ENCODE measurements around the gene HOMER3. TPM values are rescaled to one million over a fixed set of nuclear protein-coding genes. Genes with fewer than 3 reads are reported as not detected.

The HOMER3 gene
- total and polyA plus RNA-seq, 2 donors (not counting 1 experiment from before 2014, with no cell fraction given) = 23.7 to 70.2 TPM

- H4K20me1 ChIP-seq (ENCODE audit: control insufficient read depth, extremely low read depth, insufficient read depth, low read length) = no peaks in the 10 kb centered on the region
- H3K27me3 ChIP-seq (ENCODE audit: control insufficient read depth, insufficient read depth, low read length) = peaks cover 19% of the 10 kb centered on the region
- peak in 1 of 2 donors; percentile 13 for DNase-seq (ENCODE audit: low read depth in 2 of 2)
- no peak overlapping the region for H3K4me2 ChIP-seq (ENCODE audit: extremely low read depth, insufficient read depth, low read length)
- H3K27ac ChIP-seq (ENCODE audit: insufficient read depth, low read length) = no peak overlapping the region
- peaks cover 9% of the 10 kb centered on the region for H3K36me3 ChIP-seq (ENCODE audit: control insufficient read depth, insufficient read depth, low read length)
- H3K4me3 ChIP-seq (replicated peaks in 1 of 4; ENCODE audit: control extremely low read depth in 1 of 4, insufficient read depth in 1 of 4, low read depth in 3 of 4, low read length in 4 of 4) = no peak overlapping the region
- TF ChIP-seq EZH2 (IDR thresholded peaks at IDR 0.05; ENCODE audit: low read length, missing control alignments) = no peak
- no peak for TF ChIP-seq CTCF (conservative IDR thresholded peaks at IDR 0.05 in 1 of 2, IDR thresholded peaks at IDR 0.05 in 1 of 2; ENCODE audit: low read depth in 1 of 2, low read length in 2 of 2)
- H3K79me2 ChIP-seq (ENCODE audit: control insufficient read depth, insufficient read depth, low read length) = no peaks in the 10 kb centered on the region
- no peak overlapping the region for H3K9ac ChIP-seq (ENCODE audit: insufficient read depth, low read length)
- H2AFZ ChIP-seq (ENCODE audit: low read length) = no peak overlapping the region
- peaks cover 2% of the 10 kb centered on the region for H3K4me1 ChIP-seq (ENCODE audit: control insufficient read depth, extremely low read depth, insufficient read depth, low read length)
- H3K9me3 ChIP-seq (ENCODE audit: control insufficient read depth, insufficient read depth, low read depth, low read length) = no peaks in the 10 kb centered on the region
These were observed 44.6 kb downstream of the HOMER3 start for GRCh38 chr19:18896421-18896841.

- DNase-seq (ENCODE audit: low read depth in 2 of 2) = peak in 1 of 2 donors; percentile 27
- H3K79me2 ChIP-seq (ENCODE audit: control insufficient read depth, insufficient read depth, low read length) = no peaks in the 10 kb centered on the region
These were observed 45.1 kb downstream of the HOMER3 start, which contains the start of gene CERS1 for GRCh38 chr19:18895824-18896341. TSS of gene CERS1 (minus strand) at chr19:18896158. CDS start at chr19:18896072, 86 bp downstream.

More at GRCh38 chr19:18895824-18896341, 45.1 kb downstream of the HOMER3 start, which contains the start of gene CERS1:
- H3K9ac ChIP-seq (ENCODE audit: insufficient read depth, low read length) = no peak within 1 kb of the TSS
- H2AFZ ChIP-seq (ENCODE audit: low read length) = no peak within 1 kb of the TSS
- H3K4me1 ChIP-seq (ENCODE audit: control insufficient read depth, extremely low read depth, insufficient read depth, low read length) = peaks cover 2% of the 10 kb centered on the region
- peaks cover 19% of the 10 kb centered on the region for H3K27me3 ChIP-seq (ENCODE audit: control insufficient read depth, insufficient read depth, low read length)
- H3K27ac ChIP-seq (ENCODE audit: insufficient read depth, low read length) = no peak within 1 kb of the TSS
- peaks cover 9% of the 10 kb centered on the region for H3K36me3 ChIP-seq (ENCODE audit: control insufficient read depth, insufficient read depth, low read length)
- peak within 1 kb of the TSS; percentile 88 for H3K4me2 ChIP-seq (ENCODE audit: extremely low read depth, insufficient read depth, low read length)
- no peaks in the 10 kb centered on the region for H4K20me1 ChIP-seq (ENCODE audit: control insufficient read depth, extremely low read depth, insufficient read depth, low read length)
- H3K4me3 ChIP-seq (replicated peaks in 1 of 4; ENCODE audit: control extremely low read depth in 1 of 4, insufficient read depth in 1 of 4, low read depth in 3 of 4, low read length in 4 of 4) = peak within 1 kb of the TSS in 3 of 4 experiments; percentile 34 to 52 (median 43)
- no peaks in the 10 kb centered on the region for H3K9me3 ChIP-seq (ENCODE audit: control insufficient read depth, insufficient read depth, low read depth, low read length)
- no peak for TF ChIP-seq EZH2 (IDR thresholded peaks at IDR 0.05; ENCODE audit: low read length, missing control alignments)
- TF ChIP-seq CTCF (conservative IDR thresholded peaks at IDR 0.05 in 1 of 2, IDR thresholded peaks at IDR 0.05 in 1 of 2; ENCODE audit: low read depth in 1 of 2, low read length in 2 of 2) = no peak
